Measurements from ENCODE around the gene SYNDIG1. TPM values are rescaled to one million over a fixed set of nuclear protein-coding genes. Genes with fewer than 3 reads are reported as not detected.

Gene SYNDIG1
- 1 to 10 TPM in 1 of 2 donors, under 1 TPM in 1; 0.73 to 4.5 TPM for total RNA-seq

GRCh38 chr20:24469116-24469893 lies at the start of gene SYNDIG1:
TSS of gene SYNDIG1 (plus strand) at chr20:24469629. CDS start at chr20:24543098, 73,469 bp downstream.
- peaks cover 14% of the 10 kb centered on the region for H3K27me3 ChIP-seq (replicated peaks; ENCODE audit: insufficient read depth)
- intact Hi-C loops (cut with DNase I), result no loop called here
- DNase-seq (ENCODE audit: low spot score), result no peak
- TF ChIP-seq CTCF (IDR thresholded peaks at IDR 0.05), result no peak
- no peak for TF ChIP-seq POLR2AphosphoS5 (IDR thresholded peaks at IDR 0.05)
- no peak for TF ChIP-seq POLR2A (IDR thresholded peaks at IDR 0.05)
- no peaks in the 10 kb centered on the region for H3K4me1 ChIP-seq (replicated peaks)
- peak within 1 kb of the TSS; percentile 27 to 35 for H3K4me3 ChIP-seq
- H3K9me3 ChIP-seq, result no peaks in the 10 kb centered on the region
- 0% methylated on average over 29 of the region's 91 CpGs for WGBS
- no peaks in the 10 kb centered on the region for H3K36me3 ChIP-seq
- no peak within 1 kb of the TSS for H3K27ac ChIP-seq

GRCh38 chr20:24419786-24420185 lies 49.6 kb upstream of the SYNDIG1 start:
- Histone ChIP-seq H3K4me1 (replicated peaks) (no peaks in the 10 kb centered on the region), H3K4me3 (no peak overlapping the region), H3K27me3 (replicated peaks; ENCODE audit: insufficient read depth) (no peaks in the 10 kb centered on the region), H3K9me3 (no peaks in the 10 kb centered on the region), H3K36me3 (no peaks in the 10 kb centered on the region), H3K27ac (no peak overlapping the region)
- 91% methylated on average over 6 of the region's 6 CpGs for WGBS
- DNase-seq (ENCODE audit: low spot score), result no peak
- TF ChIP-seq POLR2A (IDR thresholded peaks at IDR 0.05) (no peak), CTCF (IDR thresholded peaks at IDR 0.05) (no peak), POLR2AphosphoS5 (IDR thresholded peaks at IDR 0.05) (no peak)
- intact Hi-C loops (cut with DNase I), result no loop called here

GRCh38 chr20:24420567-24420966 lies 48.9 kb upstream of the SYNDIG1 start:
- 85% methylated on average over 4 of the region's 4 CpGs for WGBS
- H3K9me3 ChIP-seq, result no peaks in the 10 kb centered on the region
- intact Hi-C loops (cut with DNase I), result no loop called here
- DNase-seq (ENCODE audit: low spot score), result no peak
- no peaks in the 10 kb centered on the region for H3K27me3 ChIP-seq (replicated peaks; ENCODE audit: insufficient read depth)
- no peak overlapping the region for H3K4me3 ChIP-seq
- no peak overlapping the region for H3K27ac ChIP-seq
- no peak for TF ChIP-seq POLR2AphosphoS5 (IDR thresholded peaks at IDR 0.05)
- no peak for TF ChIP-seq POLR2A (IDR thresholded peaks at IDR 0.05)
- no peak for TF ChIP-seq CTCF (IDR thresholded peaks at IDR 0.05)
- no peaks in the 10 kb centered on the region for H3K36me3 ChIP-seq
- no peaks in the 10 kb centered on the region for H3K4me1 ChIP-seq (replicated peaks)

GRCh38 chr20:24421071-24421470 lies 48.4 kb upstream of the SYNDIG1 start:
- WGBS, result 79% methylated on average over 9 of the region's 9 CpGs
- Histone ChIP-seq H3K4me1 (replicated peaks) (no peaks in the 10 kb centered on the region), H3K27me3 (replicated peaks; ENCODE audit: insufficient read depth) (no peaks in the 10 kb centered on the region), H3K4me3 (no peak overlapping the region), H3K27ac (no peak overlapping the region), H3K9me3 (no peaks in the 10 kb centered on the region), H3K36me3 (no peaks in the 10 kb centered on the region)
- no peak for DNase-seq (ENCODE audit: low spot score)
- intact Hi-C loops (cut with DNase I), result no loop called here
- TF ChIP-seq CTCF (IDR thresholded peaks at IDR 0.05), result no peak
- TF ChIP-seq POLR2A (IDR thresholded peaks at IDR 0.05), result no peak
- TF ChIP-seq POLR2AphosphoS5 (IDR thresholded peaks at IDR 0.05), result no peak

Data from prostate gland (tissue), 2 donors.